NCI-H1417 treated with DMSO at 0.1 percent for 48 hours (cell line): ENCODE measurements around the gene POLE4.

Experiments
- DNase-seq: peaks from one replicate; lab custom pipeline; 2025; lab: John Stamatoyannopoulos, UW

Gene POLE4

GRCh38 chr2:75002007-75002406 lies 43.6 kb downstream of the POLE4 start:
- no peak for DNase-seq

- no peak for DNase-seq
Measured at GRCh38 chr2:75003276-75003675, 44.8 kb downstream of the POLE4 start.

GRCh38 chr2:75003773-75004172 lies 45.3 kb downstream of the POLE4 start:
- no peak for DNase-seq

GRCh38 chr2:75006041-75006440 lies 47.6 kb downstream of the POLE4 start:
- no peak for DNase-seq

GRCh38 chr2:75007061-75007460 lies 48.6 kb downstream of the POLE4 start:
- DNase-seq, result no peak

- peak; percentile 35 for DNase-seq
Measured at GRCh38 chr2:75007819-75008218, 49.4 kb downstream of the POLE4 start.

GRCh38 chr2:75010571-75010970 lies 52.1 kb downstream of the POLE4 start:
- DNase-seq, result no peak

- DNase-seq, result no peak
Measured at GRCh38 chr2:75012080-75012479, 53.6 kb downstream of the POLE4 start.

- no peak for DNase-seq
Measured at GRCh38 chr2:75018162-75018561, 59.7 kb downstream of the POLE4 start.
